ENCODE results near the gene TMEM54.

TMEM54 gene

DNA sequence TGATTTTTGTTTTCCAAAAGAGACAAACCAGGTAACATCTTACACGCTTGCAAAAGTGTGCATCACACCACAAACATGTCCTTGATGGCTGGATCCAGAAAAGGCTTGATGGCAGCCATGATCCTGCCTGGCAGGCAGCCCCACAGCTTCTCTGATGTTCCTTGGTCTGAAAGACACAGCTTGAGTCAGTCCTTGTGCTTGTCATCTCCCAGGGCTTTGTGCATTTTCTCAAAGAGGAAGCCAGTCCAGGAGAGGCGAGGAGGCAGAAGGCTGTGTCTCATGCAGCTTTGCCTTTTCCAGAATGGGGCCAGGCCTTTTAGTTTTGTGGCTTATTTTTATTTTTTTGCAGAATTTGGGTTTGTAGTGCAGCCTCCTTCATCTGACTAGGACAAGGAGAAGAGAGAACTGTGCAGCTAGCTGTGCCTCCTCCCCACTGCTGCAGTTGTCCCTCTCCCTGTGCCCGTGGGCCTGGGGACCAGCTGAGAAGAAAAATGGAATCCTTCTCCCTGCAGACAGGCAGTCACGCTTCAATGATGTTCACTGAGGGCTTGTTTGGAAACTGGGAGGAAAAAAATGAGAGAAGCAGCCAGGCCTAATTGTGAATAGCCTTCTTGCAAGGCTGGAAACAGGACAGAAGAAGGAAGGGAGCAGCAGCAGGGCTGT, 37.8 kb downstream of the TMEM54 start:
- no peak overlapping the region for H3K27ac ChIP-seq
- TF ChIP-seq CTCF (conservative IDR thresholded peaks at IDR 0.05) = no peak

- H3K27ac ChIP-seq = no peak overlapping the region
- no peak for TF ChIP-seq CTCF (conservative IDR thresholded peaks at IDR 0.05)
Observed at GRCh38 chr1:32861904-32862695, 39.1 kb downstream of the TMEM54 start.

- H3K27ac ChIP-seq = no peak overlapping the region
- no peak for TF ChIP-seq CTCF (conservative IDR thresholded peaks at IDR 0.05)
Observed at GRCh38 chr1:32860566-32860965, 40.6 kb downstream of the TMEM54 start.

DNA sequence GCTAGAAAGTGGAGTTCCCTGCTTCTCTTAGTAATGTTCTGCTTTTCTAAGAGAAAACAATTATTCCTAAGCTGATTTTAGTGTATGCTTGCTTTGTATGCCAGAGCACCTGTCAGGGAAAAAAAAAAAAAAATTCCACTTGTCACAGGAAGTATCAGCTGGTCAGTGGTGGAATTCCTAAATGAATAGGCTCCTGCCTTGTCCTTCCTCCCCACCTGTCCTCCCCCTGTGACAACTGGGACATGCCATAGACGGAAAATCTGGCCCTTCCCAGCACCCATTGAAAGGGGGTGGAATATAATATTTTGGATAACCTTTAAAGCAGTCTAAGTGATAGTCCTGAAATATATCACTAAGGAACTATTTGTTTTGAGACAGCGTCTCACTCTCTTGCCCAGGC, 41.3 kb downstream of the TMEM54 start:
- no peak overlapping the region for H3K27ac ChIP-seq
- TF ChIP-seq CTCF (conservative IDR thresholded peaks at IDR 0.05) = no peak

- no peak for TF ChIP-seq CTCF (conservative IDR thresholded peaks at IDR 0.05)
- no peak overlapping the region for H3K27ac ChIP-seq
Observed at GRCh38 chr1:32858791-32859190, 42.4 kb downstream of the TMEM54 start.

DNA sequence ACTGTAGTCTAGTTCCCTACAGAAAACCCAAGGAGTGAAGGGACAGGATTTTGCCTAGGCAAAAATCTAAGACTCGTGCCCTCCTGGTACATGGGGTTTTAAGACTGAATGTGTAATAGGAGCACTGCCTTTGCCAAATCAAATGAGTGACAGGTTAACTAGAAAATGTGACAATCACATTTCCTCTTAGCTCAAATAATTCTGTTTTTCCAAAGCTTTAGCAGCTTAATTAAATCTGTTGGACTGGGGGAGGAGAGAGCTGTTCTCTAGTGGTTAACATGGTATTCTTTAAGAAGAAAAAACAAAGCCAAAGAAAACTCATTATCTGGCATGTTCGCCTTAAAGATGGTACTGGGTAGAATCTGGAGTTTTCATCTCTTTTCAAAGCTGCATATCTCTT, 43.1 kb downstream of the TMEM54 start:
- H3K27ac ChIP-seq = no peak overlapping the region
- TF ChIP-seq CTCF (conservative IDR thresholded peaks at IDR 0.05) = no peak

DNA sequence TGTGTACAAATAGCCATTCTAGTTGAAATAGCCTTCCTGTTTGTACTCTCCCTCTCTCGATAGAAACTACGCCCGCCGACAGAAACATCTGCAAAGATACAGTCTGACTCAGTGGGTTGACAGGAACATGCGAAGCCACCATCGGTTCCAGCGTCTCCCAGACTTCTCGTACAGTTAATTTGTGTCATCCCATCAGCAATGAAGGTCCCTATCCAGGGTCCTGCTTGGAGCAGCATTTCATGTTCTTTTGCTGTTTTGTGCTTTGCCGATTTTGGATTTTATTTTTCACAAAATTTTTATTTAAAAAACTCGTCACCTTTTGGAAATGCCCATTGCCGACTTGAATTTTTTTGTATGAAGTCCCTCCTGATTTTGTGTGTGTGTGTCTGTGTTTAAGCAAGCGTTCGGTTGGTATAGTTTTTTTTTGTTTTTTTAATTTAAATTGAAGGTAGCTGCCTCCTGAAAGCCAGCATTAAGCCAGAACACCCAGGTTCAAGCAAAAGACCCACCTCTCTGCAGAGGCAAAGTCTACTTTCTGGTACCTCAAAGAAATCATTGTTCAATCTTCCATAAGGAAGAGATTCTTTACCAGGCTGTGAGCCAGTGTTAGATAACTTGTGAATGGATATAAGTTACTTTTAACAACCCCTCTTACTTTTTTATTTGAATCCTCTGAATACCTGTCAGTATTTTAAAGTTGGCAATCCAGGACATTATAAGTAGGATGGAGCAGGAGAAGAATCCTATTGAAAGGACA, 45.1 kb downstream of the TMEM54 start:
- TF ChIP-seq CTCF (conservative IDR thresholded peaks at IDR 0.05) = no peak
- H3K27ac ChIP-seq = no peak overlapping the region
